ENCODE results near the gene TGM1.

DNA sequence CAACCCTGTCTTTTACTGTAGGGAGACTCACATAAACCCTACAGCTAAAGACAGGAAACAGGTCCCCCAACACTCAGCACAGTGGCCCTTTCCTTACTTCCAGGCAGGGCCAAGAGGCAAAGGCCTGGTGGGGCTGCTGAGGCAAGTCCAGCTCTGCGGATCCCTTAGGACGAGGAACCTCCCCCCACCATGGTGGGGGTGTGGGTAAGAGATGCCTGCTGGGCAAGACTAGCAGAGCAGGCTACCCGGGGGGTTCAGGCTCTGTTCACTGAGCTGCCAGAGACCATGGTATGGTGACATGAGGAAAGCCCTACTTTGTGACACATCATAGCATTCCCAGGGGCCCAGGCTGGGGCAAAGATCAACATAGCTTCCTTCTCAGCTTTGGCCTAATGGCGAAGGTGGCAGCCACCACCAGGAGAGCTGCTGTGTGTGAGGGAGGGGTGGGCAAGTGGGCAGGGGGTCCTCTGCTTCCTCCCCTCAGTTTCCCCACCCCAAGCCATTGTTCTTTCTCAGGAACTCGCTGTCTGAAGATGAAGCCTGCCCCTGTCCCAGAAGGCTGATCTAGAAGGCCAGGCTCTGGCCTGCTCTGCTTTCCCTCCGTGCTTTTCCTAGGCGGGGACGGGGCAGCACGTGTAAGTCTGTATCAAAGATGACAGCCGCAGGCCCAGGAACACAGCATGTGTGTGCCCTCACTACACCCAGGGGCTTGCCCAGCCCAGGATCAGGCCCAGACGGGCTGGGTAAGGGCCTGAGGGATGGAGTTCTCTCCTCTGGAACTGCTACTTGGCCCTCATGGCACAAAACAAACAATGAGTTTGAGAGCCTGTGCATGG is 10.5 kb downstream of the TGM1 start:
- TF ChIP-seq CTCF (IDR thresholded peaks at IDR 0.05): no peak
- TF ChIP-seq POLR2AphosphoS5 (IDR thresholded peaks at IDR 0.05): no peak
- TF ChIP-seq POLR2A (IDR thresholded peaks at IDR 0.05): no peak

Data from sigmoid colon (tissue), 4 donors.